ENCODE results near the gene ST6GALNAC3. TPM values are rescaled to one million over a fixed set of nuclear protein-coding genes. Genes with fewer than 3 reads are reported as not detected.

ST6GALNAC3 gene
- total RNA-seq, 1 donor from 2014 or later: 22.0 TPM

- Mint-ChIP-seq H3K36me3 (ENCODE audit: low read depth) (no peaks in the 10 kb centered on the region), H3K27me3 (ENCODE audit: low read depth) (no peaks in the 10 kb centered on the region), H3K4me1 (peaks cover 21% of the 10 kb centered on the region), H3K4me3 (no peak overlapping the region), H3K27ac (ENCODE audit: unreplicated experiment) (no peak overlapping the region), H3K9me3 (no peaks in the 10 kb centered on the region)
- TF ChIP-seq, protein P1, sequence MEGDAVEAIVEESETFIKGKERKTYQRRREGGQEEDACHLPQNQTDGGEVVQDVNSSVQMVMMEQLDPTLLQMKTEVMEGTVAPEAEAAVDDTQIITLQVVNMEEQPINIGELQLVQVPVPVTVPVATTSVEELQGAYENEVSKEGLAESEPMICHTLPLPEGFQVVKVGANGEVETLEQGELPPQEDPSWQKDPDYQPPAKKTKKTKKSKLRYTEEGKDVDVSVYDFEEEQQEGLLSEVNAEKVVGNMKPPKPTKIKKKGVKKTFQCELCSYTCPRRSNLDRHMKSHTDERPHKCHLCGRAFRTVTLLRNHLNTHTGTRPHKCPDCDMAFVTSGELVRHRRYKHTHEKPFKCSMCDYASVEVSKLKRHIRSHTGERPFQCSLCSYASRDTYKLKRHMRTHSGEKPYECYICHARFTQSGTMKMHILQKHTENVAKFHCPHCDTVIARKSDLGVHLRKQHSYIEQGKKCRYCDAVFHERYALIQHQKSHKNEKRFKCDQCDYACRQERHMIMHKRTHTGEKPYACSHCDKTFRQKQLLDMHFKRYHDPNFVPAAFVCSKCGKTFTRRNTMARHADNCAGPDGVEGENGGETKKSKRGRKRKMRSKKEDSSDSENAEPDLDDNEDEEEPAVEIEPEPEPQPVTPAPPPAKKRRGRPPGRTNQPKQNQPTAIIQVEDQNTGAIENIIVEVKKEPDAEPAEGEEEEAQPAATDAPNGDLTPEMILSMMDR (conservative IDR thresholded peaks at IDR 0.05): no peak
- no peak for DNase-seq (ENCODE audit: low read depth, low spot score)
Observed at GRCh38 chr1:76250271-76250670, 175.7 kb downstream of the ST6GALNAC3 start.

GRCh38 chr1:76252431-76252830 lies 177.9 kb downstream of the ST6GALNAC3 start:
- H3K27me3 Mint-ChIP-seq (ENCODE audit: low read depth): no peaks in the 10 kb centered on the region
- no peaks in the 10 kb centered on the region for H3K36me3 Mint-ChIP-seq (ENCODE audit: low read depth)
- DNase-seq (ENCODE audit: low read depth, low spot score): no peak
- no peak overlapping the region for H3K27ac Mint-ChIP-seq (ENCODE audit: unreplicated experiment)
- peaks cover 24% of the 10 kb centered on the region for H3K4me1 Mint-ChIP-seq
- H3K4me3 Mint-ChIP-seq: no peak overlapping the region
- H3K9me3 Mint-ChIP-seq: no peaks in the 10 kb centered on the region
- TF ChIP-seq, protein P1 (conservative IDR thresholded peaks at IDR 0.05): no peak

GRCh38 chr1:76254104-76255030 lies 179.8 kb downstream of the ST6GALNAC3 start:
- DNase-seq (ENCODE audit: low read depth, low spot score): no peak
- no peaks in the 10 kb centered on the region for H3K36me3 Mint-ChIP-seq (ENCODE audit: low read depth)
- H3K9me3 Mint-ChIP-seq: no peaks in the 10 kb centered on the region
- TF ChIP-seq, protein P1 (conservative IDR thresholded peaks at IDR 0.05): no peak
- no peaks in the 10 kb centered on the region for H3K27me3 Mint-ChIP-seq (ENCODE audit: low read depth)
- no peak overlapping the region for H3K27ac Mint-ChIP-seq (ENCODE audit: unreplicated experiment)
- H3K4me3 Mint-ChIP-seq: no peak overlapping the region
- H3K4me1 Mint-ChIP-seq: peaks cover 30% of the 10 kb centered on the region

- Mint-ChIP-seq H3K27ac (ENCODE audit: unreplicated experiment) (no peak overlapping the region), H3K36me3 (ENCODE audit: low read depth) (no peaks in the 10 kb centered on the region), H3K4me1 (peaks cover 21% of the 10 kb centered on the region), H3K4me3 (no peak overlapping the region), H3K27me3 (ENCODE audit: low read depth) (no peaks in the 10 kb centered on the region), H3K9me3 (no peaks in the 10 kb centered on the region)
- DNase-seq (ENCODE audit: low read depth, low spot score): no peak
- TF ChIP-seq, protein P1 (conservative IDR thresholded peaks at IDR 0.05): no peak
Observed at GRCh38 chr1:76256289-76257223, 182.0 kb downstream of the ST6GALNAC3 start.

GRCh38 chr1:76257823-76258222 lies 183.3 kb downstream of the ST6GALNAC3 start:
- H3K4me1 Mint-ChIP-seq: peaks cover 21% of the 10 kb centered on the region
- DNase-seq (ENCODE audit: low read depth, low spot score): no peak
- H3K4me3 Mint-ChIP-seq: no peak overlapping the region
- no peak overlapping the region for H3K27ac Mint-ChIP-seq (ENCODE audit: unreplicated experiment)
- no peaks in the 10 kb centered on the region for H3K27me3 Mint-ChIP-seq (ENCODE audit: low read depth)
- peaks cover 2% of the 10 kb centered on the region for H3K9me3 Mint-ChIP-seq
- H3K36me3 Mint-ChIP-seq (ENCODE audit: low read depth): peaks cover 4% of the 10 kb centered on the region
- TF ChIP-seq, protein P1 (conservative IDR thresholded peaks at IDR 0.05): no peak

Measured in neural crest cell (in vitro differentiated cells).